A549 (cell line): ENCODE data around the gene CRTC3. TPM values are rescaled to one million over a fixed set of nuclear protein-coding genes. Genes with fewer than 3 reads are reported as not detected.

ENCODE experiments used
- ATAC-seq, 2 experiments: fragments of 200-7000 bp in 1 of 2; fragments of >200 bp in 1 of 2; cut with Nextera tagmentation in 1 of 2; cut with Tn5 transposase in 1 of 2; 3 replicates each; pipeline versions ENCODE4 v1.8.0 to v1.9.1; 2018 to 2020; ENCODE audit warnings: mild to moderate bottlenecking in 1 of 2, moderate library complexity in 1 of 2
- CTCF ChIA-PET: fragments of 300-600 bp; sonication (Branson Sonifier 250); formaldehyde crosslinking; extraction: SDS; loops from one replicate; lab custom pipeline; 2021; ENCODE audit warnings: antibody characterized with exemption, inconsistent platforms; lab: Yijun Ruan, JAX
- POLR2A ChIA-PET: fragments of 350-600 bp; formaldehyde crosslinking; extraction: SDS; loops from one replicate; lab custom pipeline; 2021; ENCODE audit warnings: antibody characterized with exemption, inconsistent platforms; lab: Yijun Ruan, JAX
- DNase-seq, 2 experiments: peaks; one replicate each; pipeline versions ENCODE4 v3.0.0 to v3.0.0-alpha.2; 2011 to 2016; ENCODE audit warnings: low read depth in 1 of 2, low spot score in 1 of 2
- FAIRE-seq: peaks from 2 replicates; lab custom pipeline; 2011; peaks lifted over from hg19 to GRCh38; lab: Jason Lieb, UNC
- H3K27ac ChIP-seq, 2 experiments: fragments of >200 bp; sonication (Bioruptor Twin); formaldehyde crosslinking; 3 replicates each; pipeline ENCODE4 v1.5.1; 2016 to 2017
- H3K4me1 ChIP-seq: fragments of >200 bp; sonication (Bioruptor Twin); formaldehyde crosslinking; 3 replicates; pipeline ENCODE4 v1.6.1; 2016
- H3K4me2 ChIP-seq: fragments of >200 bp; sonication (Bioruptor Twin); formaldehyde crosslinking; 3 replicates; pipeline ENCODE4 v1.6.1; 2016
- H3K4me3 ChIP-seq: fragments of >200 bp; sonication (Bioruptor Twin); formaldehyde crosslinking; 3 replicates; pipeline ENCODE4 v1.5.1; 2016
- H3K9me3 ChIP-seq: fragments of >200 bp; sonication (Bioruptor Twin); formaldehyde crosslinking; 3 replicates; pipeline ENCODE4 v1.6.1; 2016
- BCL3 ChIP-seq: fragments of >200 bp; sonication (Bioruptor Twin); formaldehyde crosslinking; IDR thresholded peaks from 3 replicates; pipeline ENCODE4 v1.6.1; 2016
- BHLHE40 ChIP-seq: IDR thresholded peaks from 2 replicates; pipeline ENCODE4 v1.6.1; 2012; ENCODE audit warnings: low read depth, low read length, inconsistent platforms
- CBX2 ChIP-seq: fragments of 200-600 bp; sonication (generic); IDR thresholded peaks from 2 replicates; pipeline ENCODE4 v1.6.1; 2016; ENCODE audit warnings: low read depth, mild to moderate bottlenecking, borderline replicate concordance
- CBX8 ChIP-seq: fragments of 200-600 bp; sonication (generic); IDR thresholded peaks from 2 replicates; pipeline ENCODE4 v1.6.1; 2016
- CHD2 ChIP-seq: fragments of 150-350 bp; IDR thresholded peaks from 2 replicates; pipeline ENCODE4 v1.6.1; 2014; ENCODE audit warnings: low read length; ENCODE audit not compliant: partially characterized antibody
- E2F6 ChIP-seq: IDR thresholded peaks from 2 replicates; pipeline ENCODE4 v1.6.1; 2012; ENCODE audit warnings: low read depth, borderline replicate concordance
- EHF ChIP-seq: fragments of 250-450 bp; sonication (Bioruptor Pico); IDR thresholded peaks from 2 replicates; pipeline ENCODE4 v1.5.0; 2020; ENCODE audit warnings: mild to moderate bottlenecking
- EP300 ChIP-seq, 2 experiments: fragments of >200 bp; sonication (Bioruptor Twin); formaldehyde crosslinking; IDR thresholded peaks; 2 replicates in 1 of 2; 3 replicates in 1 of 2; pipeline ENCODE4 v1.6.1; 2016 to 2017
- ESRRA ChIP-seq: fragments of 150-350 bp; IDR thresholded peaks from 2 replicates; pipeline ENCODE4 v1.6.1; 2014; ENCODE audit warnings: mild to moderate bottlenecking, low read length, borderline replicate concordance
- FOSB ChIP-seq: fragments of 250-450 bp; sonication (Bioruptor Pico); IDR thresholded peaks from 2 replicates; pipeline ENCODE4 v1.5.0; 2020; ENCODE audit warnings: mild to moderate bottlenecking, moderate library complexity
- FOSL2 ChIP-seq, 2 experiments: fragments of 450-650 bp in 1 of 2; fragments of >200 bp in 1 of 2; sonication (Bioruptor Twin) in 1 of 2; formaldehyde crosslinking; IDR thresholded peaks; 2 replicates each; pipeline versions ENCODE4 v1.5.0 to v1.6.1; 2016 to 2020; ENCODE audit warnings: mild to moderate bottlenecking in 1 of 2, moderate library complexity in 1 of 2
- GATA3 ChIP-seq: IDR thresholded peaks from 2 replicates; pipeline ENCODE4 v1.6.1; 2012; ENCODE audit warnings: borderline replicate concordance
- HES2 ChIP-seq: fragments of >200 bp; sonication (Bioruptor Twin); formaldehyde crosslinking; IDR thresholded peaks from 2 replicates; pipeline ENCODE4 v1.6.1; 2016
- HMGXB4 ChIP-seq: fragments of 250-450 bp; sonication (Bioruptor Pico); IDR thresholded peaks from 2 replicates; pipeline ENCODE4 v1.5.0; 2021; ENCODE audit warnings: mild to moderate bottlenecking, moderate library complexity, borderline replicate concordance
- HOXA7 ChIP-seq: fragments of 250-450 bp; sonication (Bioruptor Pico); IDR thresholded peaks from 2 replicates; pipeline ENCODE4 v1.5.0; 2020; ENCODE audit warnings: mild to moderate bottlenecking, moderate library complexity
- HOXB5 ChIP-seq: fragments of 250-450 bp; sonication (Bioruptor Pico); IDR thresholded peaks from 2 replicates; pipeline ENCODE4 v1.5.0; 2020; ENCODE audit warnings: mild to moderate bottlenecking, moderate library complexity
- JUN ChIP-seq, 2 experiments: fragments of >200 bp; sonication (Bioruptor Twin); formaldehyde crosslinking; IDR thresholded peaks; 2 replicates in 1 of 2; 3 replicates in 1 of 2; pipeline ENCODE4 v1.6.1; 2016 to 2017
- KDM5A ChIP-seq: fragments of 200-600 bp; sonication (generic); IDR thresholded peaks from 2 replicates; pipeline ENCODE4 v1.6.1; 2016; ENCODE audit warnings: antibody characterized with exemption, mild to moderate bottlenecking
- MAFK ChIP-seq: fragments of 450-650 bp; IDR thresholded peaks from 2 replicates; pipeline ENCODE4 v1.6.1; 2014; ENCODE audit not compliant: partially characterized antibody
- MAX ChIP-seq: IDR thresholded peaks from 2 replicates; pipeline ENCODE4 v1.6.1; 2012
- NFE2L2 ChIP-seq: fragments of 150-350 bp; conservative IDR thresholded peaks from 2 replicates; pipeline ENCODE4 v1.6.1; 2014; ENCODE audit warnings: low read length
- PHF8 ChIP-seq: fragments of 200-600 bp; sonication (generic); IDR thresholded peaks from 2 replicates; pipeline ENCODE4 v1.6.1; 2016; ENCODE audit warnings: low read depth, mild to moderate bottlenecking, antibody characterized with exemption, moderate library complexity, borderline replicate concordance
- POLR2A ChIP-seq: IDR thresholded peaks from 2 replicates; pipeline ENCODE4 v1.6.1; 2012; ENCODE audit warnings: mild to moderate bottlenecking, low read length
- RARB ChIP-seq: fragments of 250-450 bp; sonication (Bioruptor Pico); IDR thresholded peaks from 2 replicates; pipeline ENCODE4 v1.8.0; 2021; ENCODE audit warnings: mild to moderate bottlenecking, moderate library complexity
- REST ChIP-seq: fragments of 200-600 bp; sonication (generic); IDR thresholded peaks from 2 replicates; pipeline ENCODE4 v1.6.1; 2016; ENCODE audit warnings: antibody characterized with exemption, mild to moderate bottlenecking, moderate library complexity
- RNF2 ChIP-seq: fragments of 200-600 bp; sonication (generic); IDR thresholded peaks from 2 replicates; pipeline ENCODE4 v1.6.1; 2016; ENCODE audit warnings: low read depth, mild to moderate bottlenecking, antibody characterized with exemption, moderate library complexity, borderline replicate concordance
- SMC3 ChIP-seq: fragments of >200 bp; sonication (Bioruptor Twin); formaldehyde crosslinking; IDR thresholded peaks from 3 replicates; pipeline ENCODE4 v1.6.1; 2018; ENCODE audit warnings: inconsistent platforms
- SREBF2 ChIP-seq: fragments of 450-650 bp; IDR thresholded peaks from 2 replicates; pipeline ENCODE4 v1.6.1; 2014; ENCODE audit warnings: mild to moderate bottlenecking, moderate library complexity
- TFCP2L1 ChIP-seq: fragments of 250-450 bp; sonication (Bioruptor Pico); IDR thresholded peaks from 2 replicates; pipeline ENCODE4 v1.5.0; 2021; ENCODE audit warnings: mild to moderate bottlenecking
- ZC3H11A ChIP-seq: fragments of 450-650 bp; IDR thresholded peaks from 2 replicates; pipeline ENCODE4 v1.6.1; 2014; ENCODE audit warnings: antibody characterized with exemption, mild to moderate bottlenecking
- ZNF302 ChIP-seq: fragments of 250-450 bp; sonication (Bioruptor Pico); IDR thresholded peaks from 2 replicates; pipeline ENCODE4 v1.9.0; 2021; ENCODE audit warnings: inconsistent platforms, mild to moderate bottlenecking, moderate library complexity
- WGBS: methylation state at CpG from one replicate; pipeline ENCODE4 v1.1.6; 2017; ENCODE audit errors: missing lambda C conversion rate; 5-methylcytosine and 5-hydroxymethylcytosine counted together
- polyA plus RNA-seq, 4 experiments: library from polyadenylated mRNA; depleted of rRNA in 3 of 4; stranded (reverse); fragments of >200 nt; fragmentation: RNase III in 1 of 4; extraction: RNeasy Plus Mini Kit Qiagen cat#74134 plus additional on column Dnase treatment in 1 of 4; gene quantifications; 2 replicates in 3 of 4; 3 replicates in 1 of 4; pipeline ENCODE4 v1.2.3, GENCODE V29; 2011 to 2017

CRTC3 gene
- polyA plus RNA-seq, 2 of the 4 experiments (the other 2 are of a cell fraction) = 17.5 to 30.5 TPM

- ChIA-PET POLR2A (interaction anchor here (0.6 to 1.8 kb wide), 8 partner anchors 9 to 451 kb away, joined by 3 to 8 read pairs (median 4); partner anchors contain the start of genes BLM and MAN2A2), CTCF (interaction anchor here (0.6 to 3.6 kb wide), 11 partner anchors 10 to 245 kb away, joined by 3 to 23 read pairs (median 3); partner anchors contain the start of gene MAN2A2)
- Histone ChIP-seq H3K4me1 (peaks cover 14% of the 10 kb centered on the region), H3K9me3 (no peaks in the 10 kb centered on the region), H3K27ac (peak overlapping the region; percentile 90 to 95), H3K4me3 (peak overlapping the region; percentile 73), H3K4me2 (peak overlapping the region; percentile 73)
- DNase-seq (peak; percentile 78 to 95), FAIRE-seq (no peak), ATAC-seq (peak; percentile 94 to 97)
- 2% methylated on average over 53 of the region's 75 CpGs for WGBS
- no peak for TF ChIP-seq ESRRA
- no peak for TF ChIP-seq GATA3
- TF ChIP-seq PHF8 = peak; percentile 81; the same call in 1 of the 2 replicates
- TF ChIP-seq BHLHE40 = no peak
- peak; percentile 84; the same call in 2 of the 3 replicates for TF ChIP-seq BCL3
- no peak for TF ChIP-seq EP300 (IDR thresholded peaks at IDR 0.05)
- TF ChIP-seq RARB = no peak
- TF ChIP-seq HES2 = no peak
- no peak for TF ChIP-seq MAFK
- no peak for TF ChIP-seq REST
- TF ChIP-seq POLR2A = peak; percentile 78; the same call in 1 of the 2 replicates
- no peak for TF ChIP-seq ZC3H11A
- TF ChIP-seq E2F6 = no peak
- no peak for TF ChIP-seq HMGXB4
- no peak for TF ChIP-seq EHF
- no peak for TF ChIP-seq RNF2
- TF ChIP-seq SREBF2 = no peak
- no peak for TF ChIP-seq TFCP2L1 (CRISPR knock-in tag)
- TF ChIP-seq SMC3 = 0 out of 3 replicates have a peak, but pooled peaks have one; percentile 12
- no peak for TF ChIP-seq CBX2
- no peak for TF ChIP-seq CHD2
- peak; percentile 67 to 85; a peak in 3 of 5 replicates for TF ChIP-seq JUN (IDR thresholded peaks at IDR 0.05)
- TF ChIP-seq FOSL2 (IDR thresholded peaks at IDR 0.05) = no peak
- no peak for TF ChIP-seq FOSL2 (CRISPR knock-in tag; IDR thresholded peaks at IDR 0.05)
- TF ChIP-seq HOXB5 = no peak
- TF ChIP-seq ZNF302 = no peak
- no peak for TF ChIP-seq CBX8
- no peak for TF ChIP-seq HOXA7 (CRISPR knock-in tag)
- peak; percentile 43; the same call in 1 of the 2 replicates for TF ChIP-seq FOSB (CRISPR knock-in tag)
- peak; percentile 74 for TF ChIP-seq MAX
- no peak for TF ChIP-seq KDM5A
- no peak for TF ChIP-seq NFE2L2
Measured at GRCh38 chr15:90665288-90666134, 135.8 kb downstream of the CRTC3 start.
